OCI-LY1 (cell line): ENCODE results near the gene TGFBR2.

Source experiments
- CTCF ChIP-seq: fragments of 200-600 bp; sonication (generic), shearing (Covaris generic); IDR thresholded peaks from 2 replicates; pipeline ENCODE4 v1.5.1; 2017; ENCODE audit warnings: mild to moderate bottlenecking, antibody characterized with exemption, low read length, moderate library complexity, mixed read lengths
- EZH2 ChIP-seq: fragments of 200-600 bp; sonication (generic), shearing (Covaris generic); IDR thresholded peaks from 2 replicates; pipeline ENCODE4 v1.8.0; 2017; ENCODE audit warnings: borderline replicate concordance, mixed run types, mild to moderate bottlenecking, antibody characterized with exemption, low read length, moderate library complexity, mixed read lengths

DNA sequence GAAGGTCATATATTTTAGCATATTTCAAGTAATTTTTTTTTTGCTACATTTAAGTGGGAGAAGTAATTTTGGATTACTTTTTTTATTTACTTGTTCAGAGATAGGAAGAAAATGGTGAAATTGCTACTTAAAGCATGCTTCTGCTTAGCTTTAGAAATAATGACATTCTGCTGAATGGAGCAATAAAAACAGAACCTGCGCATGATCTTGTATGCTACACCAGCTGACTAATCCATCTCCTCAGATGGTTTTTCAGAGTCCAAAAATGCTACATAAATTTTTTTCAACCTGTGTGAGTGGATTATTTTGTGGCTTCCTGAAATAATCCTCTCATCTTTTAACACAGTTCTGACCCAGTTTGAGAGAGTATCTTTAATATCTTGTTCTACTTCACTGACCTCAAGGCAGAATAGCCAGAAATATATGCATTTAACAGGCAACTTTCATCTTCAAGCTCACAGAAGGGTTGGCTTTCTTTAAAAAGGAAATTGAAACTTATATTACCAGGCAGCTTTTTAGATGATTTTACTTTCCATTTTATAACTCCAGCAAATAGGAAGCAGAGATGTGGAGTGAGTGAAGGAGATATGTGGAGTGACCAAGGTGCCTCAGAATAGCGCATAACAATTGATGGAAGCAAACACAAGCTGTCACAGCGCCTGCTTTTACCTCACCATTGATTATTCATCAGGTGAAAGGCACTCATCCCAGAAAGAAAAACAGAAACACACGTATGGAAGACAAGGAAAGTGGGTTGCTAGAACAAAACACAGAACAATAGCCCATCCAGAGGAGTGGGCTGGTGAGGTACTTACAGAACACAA, 136.6 kb downstream of the TGFBR2 start:
- TF ChIP-seq CTCF (no peak), EZH2 (no peak)
